Right lobe of liver (tissue), 6 donors: ENCODE measurements around the gene C20orf204. TPM values are rescaled to one million over a fixed set of nuclear protein-coding genes. Genes with fewer than 3 reads are reported as not detected.

Source experiments
- ATAC-seq, 4 donors: fragments of 200-7000 bp; cut with Tn5 transposase; one replicate each; pipeline ENCODE4 v1.9.1; 2020; ENCODE audit warnings: mild to moderate bottlenecking in 4 of 4, moderate library complexity in 4 of 4
- DNase-seq, 3 donors: peaks; one replicate each; pipeline ENCODE4 v3.0.0-alpha.2; 2020
- H3K27ac ChIP-seq, 3 donors: fragments of 200-600 bp; one replicate each; pipeline ENCODE4 v1.8.0; 2022
- H3K27me3 ChIP-seq, 2 donors: fragments of 200-600 bp; one replicate each; pipeline ENCODE4 v1.8.0; 2022
- H3K36me3 ChIP-seq, 4 donors: fragments of 200-600 bp; sonication (generic) in 1 of 4; one replicate each; pipeline versions ENCODE4 v1.5.1 to v1.8.0; 2017 to 2022; ENCODE audit warnings: control low read depth in 1 of 4
- H3K4me1 ChIP-seq, 4 donors: fragments of 200-600 bp; sonication (generic) in 1 of 4; one replicate each; pipeline versions ENCODE4 v1.5.1 to v1.8.0; 2017 to 2022; ENCODE audit warnings: control low read depth in 1 of 4
- H3K4me3 ChIP-seq, 3 donors: fragments of 200-600 bp; one replicate each; pipeline ENCODE4 v1.8.0; 2022
- H3K9me3 ChIP-seq, 4 donors: fragments of 200-600 bp; sonication (generic) in 1 of 4; one replicate each; pipeline versions ENCODE4 v1.5.1 to v1.8.0; 2017 to 2022; ENCODE audit warnings: control low read depth in 1 of 4
- POLR2A ChIP-seq: fragments of 450-650 bp; IDR thresholded peaks from one replicate; pipeline ENCODE4 v1.6.1; 2017; ENCODE audit warnings: antibody characterized with exemption, mild to moderate bottlenecking
- WGBS: methylation state at CpG from one replicate; pipeline ENCODE4 v1.1.6; 2018; ENCODE audit warnings: low coverage, low lambda C conversion rate; ENCODE audit not compliant: insufficient coverage; ENCODE audit errors: missing lambda C conversion rate; 5-methylcytosine and 5-hydroxymethylcytosine counted together
- intact Hi-C, 2 donors: fragments of 100-400 bp; cut with DNase I; formaldehyde crosslinking; loops; one replicate each; pipeline versions ENCODE4 v1.11.2 to v1.14.1; 2022
- total RNA-seq, 6 experiments: library from RNA; depleted of rRNA in 2 of 6; stranded (reverse); fragments of >200 nt in 2 of 6; fragmentation: NEBNext Ultra II Directional in 3 of 6; extraction: Animal tissue kit (Norgen Biotek cat#: 25700) in 3 of 6; gene quantifications; one replicate each; pipeline versions ENCODE4 v1.1.0 to v1.2.4, GENCODE V29; 2016 to 2023
- TF ChIP-seq, protein P1 (sequence below), 4 donors: fragments of 200-600 bp in 3 of 4; fragments of 450-650 bp in 1 of 4; IDR thresholded peaks; one replicate each; pipeline versions ENCODE4 v1.5.1 to v1.8.0; 2016 to 2022; ENCODE audit warnings: antibody characterized with exemption in 4 of 4, mild to moderate bottlenecking in 2 of 4
- donor health status: DM: no; HTN: yes; CAD: no.
- donor health status: DM: no; HTN: no; CAD: no.
- donor health status: DM: no; HTN: no; CAD: no.
- donor health status: DM: no; HTN: yes; CAD: no.
- donor health status: DM: no; HTN: yes; CAD: no.

C20orf204 gene
- total RNA-seq, 6 experiments from 2014 or later, result 0.29 to 1.1 (median 0.44) TPM; not detected in 1

GRCh38 chr20:64057628-64058498 lies 21.9 kb downstream of the C20orf204 start:
- no peak for TF ChIP-seq POLR2A
- TF ChIP-seq, protein P1, sequence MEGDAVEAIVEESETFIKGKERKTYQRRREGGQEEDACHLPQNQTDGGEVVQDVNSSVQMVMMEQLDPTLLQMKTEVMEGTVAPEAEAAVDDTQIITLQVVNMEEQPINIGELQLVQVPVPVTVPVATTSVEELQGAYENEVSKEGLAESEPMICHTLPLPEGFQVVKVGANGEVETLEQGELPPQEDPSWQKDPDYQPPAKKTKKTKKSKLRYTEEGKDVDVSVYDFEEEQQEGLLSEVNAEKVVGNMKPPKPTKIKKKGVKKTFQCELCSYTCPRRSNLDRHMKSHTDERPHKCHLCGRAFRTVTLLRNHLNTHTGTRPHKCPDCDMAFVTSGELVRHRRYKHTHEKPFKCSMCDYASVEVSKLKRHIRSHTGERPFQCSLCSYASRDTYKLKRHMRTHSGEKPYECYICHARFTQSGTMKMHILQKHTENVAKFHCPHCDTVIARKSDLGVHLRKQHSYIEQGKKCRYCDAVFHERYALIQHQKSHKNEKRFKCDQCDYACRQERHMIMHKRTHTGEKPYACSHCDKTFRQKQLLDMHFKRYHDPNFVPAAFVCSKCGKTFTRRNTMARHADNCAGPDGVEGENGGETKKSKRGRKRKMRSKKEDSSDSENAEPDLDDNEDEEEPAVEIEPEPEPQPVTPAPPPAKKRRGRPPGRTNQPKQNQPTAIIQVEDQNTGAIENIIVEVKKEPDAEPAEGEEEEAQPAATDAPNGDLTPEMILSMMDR (IDR thresholded peaks at IDR 0.05), result peak; percentile 85 to 87 (median 86)
- intact Hi-C loops, result no loop called here
- H3K27ac ChIP-seq, result peak overlapping the region in 2 of 3 donors; percentile 13 to 54
- no peaks in the 10 kb centered on the region for H3K36me3 ChIP-seq
- peaks cover 0 to 5% (median 0%) of the 10 kb centered on the region in 4 donors for H3K4me1 ChIP-seq
- ATAC-seq (peak; percentile 65 to 74 (median 67)), DNase-seq (peak in 2 of 3 donors; percentile 78 to 85)
- no peaks in the 10 kb centered on the region for H3K27me3 ChIP-seq
- no peaks in the 10 kb centered on the region for H3K9me3 ChIP-seq
- WGBS, result 5% methylated on average over 11 of the region's 33 CpGs
- no peak overlapping the region for H3K4me3 ChIP-seq

GRCh38 chr20:64058536-64058935 lies 22.6 kb downstream of the C20orf204 start:
- WGBS, result 63% methylated on average over 8 of the region's 12 CpGs
- ATAC-seq (no peak), DNase-seq (no peak)
- Histone ChIP-seq H3K4me3 (no peak overlapping the region), H3K27ac (no peak overlapping the region), H3K9me3 (no peaks in the 10 kb centered on the region), H3K36me3 (no peaks in the 10 kb centered on the region), H3K4me1 (peaks cover 0 to 5% (median 1%) of the 10 kb centered on the region in 4 donors), H3K27me3 (no peaks in the 10 kb centered on the region)
- intact Hi-C loops, result no loop called here
- TF ChIP-seq, protein P1 (IDR thresholded peaks at IDR 0.05), result no peak
- TF ChIP-seq POLR2A, result no peak

GRCh38 chr20:64062276-64062595 lies 26.3 kb downstream of the C20orf204 start:
- WGBS, result 53% methylated on average over 2 of the region's 5 CpGs
- ATAC-seq, result no peak

GRCh38 chr20:64062596-64063388 lies 26.8 kb downstream of the C20orf204 start, which contains the start of gene TCEA2:
TCEA2 (plus strand) TSS chr20:64063198; CDS start chr20:64063313, 115 bp downstream.
- peak within 1 kb of the TSS; percentile 60 to 84 (median 84) for H3K27ac ChIP-seq
- TF ChIP-seq, protein P1 (IDR thresholded peaks at IDR 0.05), result no peak
- TF ChIP-seq POLR2A, result peak; percentile 79
- H3K4me1 ChIP-seq, result peaks cover 0 to 42% (median 17%) of the 10 kb centered on the region in 4 donors
- H3K36me3 ChIP-seq, result no peaks in the 10 kb centered on the region
- peak; percentile 97 to 98 (median 97) for DNase-seq
- no peaks in the 10 kb centered on the region for H3K27me3 ChIP-seq
- peak; percentile 63 to 87 (median 80) for ATAC-seq
- H3K9me3 ChIP-seq, result no peaks in the 10 kb centered on the region
- 0% methylated on average over 18 of the region's 85 CpGs for WGBS
- peak within 1 kb of the TSS; percentile 69 to 97 (median 87) for H3K4me3 ChIP-seq
- intact Hi-C loops, result no loop called here

More at GRCh38 chr20:64062276-64062595, 26.3 kb downstream of the C20orf204 start:
- TF ChIP-seq, protein P1 (IDR thresholded peaks at IDR 0.05), result no peak
- TF ChIP-seq POLR2A, result no peak
- H3K36me3 ChIP-seq, result no peaks in the 10 kb centered on the region
- H3K27me3 ChIP-seq, result no peaks in the 10 kb centered on the region
- peak overlapping the region; percentile 69 to 97 (median 87) for H3K4me3 ChIP-seq
- no peak for DNase-seq
- H3K4me1 ChIP-seq, result peaks cover 0 to 37% (median 17%) of the 10 kb centered on the region in 4 donors
- intact Hi-C loops, result no loop called here
- H3K27ac ChIP-seq, result peak overlapping the region in 2 of 3 donors; percentile 8 to 84
- H3K9me3 ChIP-seq, result no peaks in the 10 kb centered on the region
